H1 (cell line): ENCODE measurements around the gene BTBD9. TPM values are rescaled to one million over a fixed set of nuclear protein-coding genes. Genes with fewer than 3 reads are reported as not detected.

ENCODE experiments used
- CTCF ChIA-PET: fragments of 300-600 bp; sonication (Branson Sonifier 250); formaldehyde crosslinking; loops from one replicate; lab custom pipeline; 2021; ENCODE audit not compliant: partially characterized antibody; lab: Charles Lee
- POLR2A ChIA-PET: fragments of 300-600 bp; sonication (Branson Sonifier 250); formaldehyde crosslinking; loops from one replicate; lab custom pipeline; 2021; ENCODE audit warnings: inconsistent platforms; ENCODE audit not compliant: partially characterized antibody; lab: Charles Lee
- DNase-seq, 2 experiments: peaks; one replicate each; pipeline versions ENCODE4 v3.0.0 to v3.0.0-alpha.2; 2010 to 2022; ENCODE audit warnings: low spot score in 2 of 2, low read depth in 1 of 2, mixed read lengths in 1 of 2
- FAIRE-seq: peaks from 2 replicates; lab custom pipeline; 2011; peaks lifted over from hg19 to GRCh38; lab: Jason Lieb, UNC
- H2AFZ ChIP-seq: 2 replicates; pipeline ENCODE4 v1.8.1; 2012; ENCODE audit warnings: low read length, inconsistent platforms
- H2AK5ac ChIP-seq: 2 replicates; pipeline ENCODE4 v1.6.1; 2013; ENCODE audit warnings: low read depth, low read length
- H2BK120ac ChIP-seq: replicated peaks from 2 replicates; pipeline ENCODE3; 2013; ENCODE audit warnings: low read depth, low read length, inconsistent platforms
- H2BK12ac ChIP-seq: 2 replicates; pipeline ENCODE4 v1.6.1; 2013; ENCODE audit warnings: low read depth, low read length
- H2BK15ac ChIP-seq: 2 replicates; pipeline ENCODE4 v1.6.1; 2013; ENCODE audit warnings: low read length
- H2BK20ac ChIP-seq: 2 replicates; pipeline ENCODE4 v1.6.1; 2013; ENCODE audit warnings: low read length
- H2BK5ac ChIP-seq: 2 replicates; pipeline ENCODE4 v1.6.1; 2013; ENCODE audit warnings: low read depth, low read length
- H3K14ac ChIP-seq: 2 replicates; pipeline ENCODE4 v1.6.1; 2013; ENCODE audit warnings: inconsistent platforms; ENCODE audit not compliant: insufficient read length
- H3K18ac ChIP-seq: 2 replicates; pipeline ENCODE4 v1.6.1; 2013; ENCODE audit warnings: low read length; ENCODE audit errors: extremely low read depth
- H3K23ac ChIP-seq: 2 replicates; pipeline ENCODE4 v1.6.1; 2013; ENCODE audit warnings: inconsistent platforms; ENCODE audit not compliant: insufficient read length
- H3K23me2 ChIP-seq: 2 replicates; pipeline ENCODE4 v1.6.1; 2013; ENCODE audit warnings: low read depth, low read length
- H3K27ac ChIP-seq: 2 replicates; pipeline ENCODE4 v1.6.1; 2011; ENCODE audit warnings: low read depth, low read length, inconsistent platforms
- H3K27me3 ChIP-seq, 4 experiments: replicated peaks in 1 of 4; 1 replicate in 1 of 4; 2 replicates in 3 of 4; pipeline versions ENCODE4 v1.6.1 to v1.8.1; 2011 to 2013; ENCODE audit warnings: low read length in 3 of 4, mild to moderate bottlenecking in 3 of 4, inconsistent platforms in 2 of 4, mixed read lengths in 2 of 4, moderate library complexity in 1 of 4; ENCODE audit not compliant: control insufficient read depth in 3 of 4, insufficient read depth in 3 of 4; ENCODE audit errors: extremely low read depth in 1 of 4
- H3K36me3 ChIP-seq, 4 experiments: 2 replicates each; pipeline versions ENCODE4 v1.6.1 to v1.8.1; 2011 to 2013; ENCODE audit warnings: mild to moderate bottlenecking in 4 of 4, low read length in 3 of 4, moderate library complexity in 2 of 4, control low read depth in 1 of 4, inconsistent platforms in 1 of 4; ENCODE audit not compliant: insufficient read depth in 4 of 4, control insufficient read depth in 2 of 4
- H3K4ac ChIP-seq: replicated peaks from 2 replicates; pipeline ENCODE3; 2013; ENCODE audit warnings: low read length, low read depth, mixed read lengths, inconsistent platforms; ENCODE audit not compliant: insufficient read length
- H3K4me1 ChIP-seq, 4 experiments: replicated peaks in 1 of 4; 1 replicate in 1 of 4; 2 replicates in 3 of 4; pipeline versions ENCODE4 v1.6.1 to v1.8.1; 2011 to 2013; ENCODE audit warnings: low read length in 3 of 4, inconsistent platforms in 2 of 4, mixed read lengths in 1 of 4; ENCODE audit not compliant: insufficient read depth in 4 of 4, control insufficient read depth in 3 of 4
- H3K4me2 ChIP-seq, 2 experiments: 2 replicates each; pipeline versions ENCODE4 v1.6.1 to v1.8.1; 2011 to 2013; ENCODE audit warnings: low read depth in 2 of 2, low read length in 2 of 2, control low read depth in 1 of 2, inconsistent platforms in 1 of 2, mild to moderate bottlenecking in 1 of 2; ENCODE audit not compliant: insufficient read depth in 1 of 2
- H3K4me3 ChIP-seq, 4 experiments: fragments of 200-600, 300-600 bp in 1 of 4; sonication (generic), shearing (Covaris generic), sonication (Bioruptor Twin) in 1 of 4; 2 replicates each; pipeline versions ENCODE4 v1.5.1 to v1.8.1; 2011 to 2016; ENCODE audit warnings: low read length in 4 of 4, low read depth in 3 of 4, control low read depth in 2 of 4, inconsistent platforms in 2 of 4, mild to moderate bottlenecking in 2 of 4, mixed read lengths in 1 of 4, moderate library complexity in 1 of 4; ENCODE audit not compliant: insufficient read depth in 2 of 4; ENCODE audit errors: extremely low read depth in 1 of 4
- H3K56ac ChIP-seq: replicated peaks from 2 replicates; pipeline ENCODE3; 2013; ENCODE audit warnings: low read depth, mild to moderate bottlenecking, mixed read lengths, low read length, inconsistent platforms; ENCODE audit not compliant: insufficient read length
- H3K79me1 ChIP-seq: 2 replicates; pipeline ENCODE4 v1.6.1; 2013; ENCODE audit warnings: low read depth, low read length, control low read depth
- H3K79me2 ChIP-seq, 2 experiments: 2 replicates each; pipeline versions ENCODE4 v1.6.1 to v1.8.1; 2012 to 2013; ENCODE audit warnings: low read length in 2 of 2, mild to moderate bottlenecking in 2 of 2, inconsistent platforms in 1 of 2; ENCODE audit not compliant: insufficient read depth in 2 of 2, control insufficient read depth in 1 of 2
- H3K9ac ChIP-seq, 4 experiments: replicated peaks in 1 of 4; 1 replicate in 1 of 4; 2 replicates in 3 of 4; pipeline versions ENCODE4 v1.6.1 to v1.8.1; 2011 to 2013; ENCODE audit warnings: low read depth in 3 of 4, low read length in 3 of 4, control low read depth in 2 of 4, mild to moderate bottlenecking in 2 of 4, moderate library complexity in 2 of 4, inconsistent platforms in 1 of 4; ENCODE audit errors: extremely low read depth in 1 of 4
- H3K9me3 ChIP-seq, 2 experiments: 2 replicates each; pipeline versions ENCODE4 v1.6.1 to v1.8.1; 2012 to 2013; ENCODE audit warnings: mild to moderate bottlenecking in 2 of 2, moderate library complexity in 2 of 2, control low read depth in 1 of 2, inconsistent platforms in 1 of 2, low read depth in 1 of 2, low read length in 1 of 2, mixed read lengths in 1 of 2; ENCODE audit not compliant: insufficient read depth in 2 of 2
- H4K20me1 ChIP-seq, 2 experiments: replicated peaks in 1 of 2; 2 replicates each; pipeline versions ENCODE3 to v1.8.1; 2011 to 2013; ENCODE audit warnings: inconsistent platforms in 2 of 2, low read length in 2 of 2, mild to moderate bottlenecking in 1 of 2; ENCODE audit not compliant: insufficient read depth in 2 of 2, control insufficient read depth in 1 of 2
- H4K5ac ChIP-seq: 2 replicates; pipeline ENCODE4 v1.6.1; 2013; ENCODE audit warnings: low read length, low read depth, mixed read lengths, inconsistent platforms; ENCODE audit not compliant: insufficient read length
- H4K8ac ChIP-seq: 2 replicates; pipeline ENCODE4 v1.8.0; 2013; ENCODE audit warnings: mild to moderate bottlenecking, moderate library complexity, low read length, inconsistent platforms; ENCODE audit not compliant: insufficient read depth; ENCODE audit errors: extremely low read depth
- H4K91ac ChIP-seq: replicated peaks from 2 replicates; pipeline ENCODE3; 2013; ENCODE audit warnings: low read length, mixed read lengths, inconsistent platforms; ENCODE audit not compliant: insufficient read length
- ASH2L ChIP-seq: fragments of 200-600, 300-600 bp; sonication (generic); IDR thresholded peaks from one replicate; pipeline ENCODE4 v1.7.1; 2017; ENCODE audit warnings: low read length
- CTCF ChIP-seq, 3 experiments: IDR thresholded peaks; 1 replicate in 2 of 3; 2 replicates in 1 of 3; pipeline versions ENCODE4 v1.5.1 to v1.6.1; 2011; ENCODE audit warnings: low read length in 3 of 3, mild to moderate bottlenecking in 3 of 3, inconsistent platforms in 2 of 3, low read depth in 1 of 3, moderate library complexity in 1 of 3; ENCODE audit not compliant: insufficient read depth in 1 of 3; ENCODE audit errors: control extremely low read depth in 1 of 3
- GABPA ChIP-seq: IDR thresholded peaks from 2 replicates; pipeline ENCODE4 v1.6.1; 2011; ENCODE audit warnings: mild to moderate bottlenecking, low read length, moderate library complexity, borderline replicate concordance; ENCODE audit not compliant: insufficient read depth
- HDAC6 ChIP-seq: IDR thresholded peaks from one replicate; pipeline ENCODE4 v1.7.1; 2012; ENCODE audit warnings: low read depth, mild to moderate bottlenecking, inconsistent platforms, low read length, moderate library complexity
- KDM5A ChIP-seq: fragments of 200-600 bp; IDR thresholded peaks from 2 replicates; pipeline ENCODE4 v1.7.1; 2012; ENCODE audit warnings: mild to moderate bottlenecking, low read length, inconsistent platforms, mixed read lengths
- MAX ChIP-seq: IDR thresholded peaks from 2 replicates; pipeline ENCODE4 v1.6.1; 2012; ENCODE audit warnings: inconsistent platforms
- POLR2AphosphoS5 ChIP-seq: IDR thresholded peaks from 2 replicates; pipeline ENCODE4 v1.6.1; 2011; ENCODE audit warnings: low read depth, low read length
- RAD21 ChIP-seq, 2 experiments: IDR thresholded peaks in 1 of 2; conservative IDR thresholded peaks in 1 of 2; 2 replicates each; pipeline ENCODE4 v1.6.1; 2011; ENCODE audit warnings: low read depth in 2 of 2, low read length in 2 of 2, improper control_type of control experiment in 1 of 2, inconsistent platforms in 1 of 2, mild to moderate bottlenecking in 1 of 2, moderate library complexity in 1 of 2
- RFX5 ChIP-seq: IDR thresholded peaks from 2 replicates; pipeline ENCODE4 v1.6.1; 2011; ENCODE audit warnings: low read depth, low read length, improper control_type of control experiment, borderline replicate concordance
- SAP30 ChIP-seq: fragments of 300-600 bp; sonication (generic); IDR thresholded peaks from 2 replicates; pipeline ENCODE4 v1.7.1; 2012; ENCODE audit warnings: low read length, moderate library complexity, mild to moderate bottlenecking, inconsistent platforms; ENCODE audit not compliant: insufficient read depth, insufficient replicate concordance
- TEAD4 ChIP-seq: IDR thresholded peaks from 2 replicates; pipeline ENCODE4 v1.6.1; 2012; ENCODE audit warnings: low read depth, low read length, inconsistent platforms, mixed read lengths
- WGBS, 2 experiments: shearing (Covaris generic) in 1 of 2; methylation state at CpG; one replicate each; pipeline versions ENCODE4 v1.1.6 to v1.1.7; 2013 to 2015; ENCODE audit warnings: low lambda C conversion rate in 2 of 2, mixed read lengths in 2 of 2, inconsistent platforms in 1 of 2, low coverage in 1 of 2, missing lambda C conversion rate in 1 of 2; ENCODE audit not compliant: insufficient replicate concordance in 2 of 2, insufficient coverage in 1 of 2, insufficient read length in 1 of 2; ENCODE audit errors: extremely low coverage in 1 of 2, missing lambda C conversion rate in 1 of 2; 5-methylcytosine and 5-hydroxymethylcytosine counted together
- polyA plus RNA-seq, 7 experiments: library from polyadenylated mRNA; depleted of rRNA in 3 of 7; stranded (reverse) in 5 of 7; unstranded in 2 of 7; fragments of >200 nt in 5 of 7; fragments of 200-250 nt in 2 of 7; gene quantifications; 1 replicate in 5 of 7; 2 replicates in 1 of 7; 4 replicates in 1 of 7; pipeline versions ENCODE4 v1.2.1 to v1.2.3, GENCODE V29; 2011 to 2013; ENCODE audit warnings: missing spikeins in 2 of 7, mixed read lengths in 2 of 7
- total RNA-seq: library from RNA; stranded (reverse); fragmentation: NEBNext Ultra II Directional; extraction: Animal tissue kit (Norgen Biotek cat#: 25700); gene quantifications from 2 replicates; pipeline ENCODE4 v1.2.1, GENCODE V29; 2021

Gene BTBD9
- total and polyA plus RNA-seq, 2 of the 8 experiments (the other 6 are each of a cell fraction or from before 2014, with no cell fraction given) = 0.92 to 4.1 TPM

- peaks cover 0 to 2% of the 10 kb centered on the region in 2 experiments for H4K20me1 ChIP-seq
- FAIRE-seq = no peak
- no peaks in the 10 kb centered on the region for H3K23me2 ChIP-seq
- no peak overlapping the region for H4K91ac ChIP-seq
- H2AK5ac ChIP-seq = no peak overlapping the region
- no peak overlapping the region for H2AFZ ChIP-seq
- no peak overlapping the region for H3K14ac ChIP-seq
- peak overlapping the region; percentile 13 for H3K4ac ChIP-seq
- no peak overlapping the region for H3K18ac ChIP-seq
- H3K79me2 ChIP-seq = no peaks in the 10 kb centered on the region
- H3K4me2 ChIP-seq = no peak overlapping the region
- H3K36me3 ChIP-seq = no peaks in the 10 kb centered on the region
- no peak overlapping the region for H2BK15ac ChIP-seq
- H2BK20ac ChIP-seq = no peak overlapping the region
- H3K9me3 ChIP-seq = no peaks in the 10 kb centered on the region
- CTCF ChIA-PET = interaction anchor here (0.8 to 2.6 kb wide), 6 partner anchors 10 to 324 kb away, joined by 3 to 12 read pairs (median 4); no protein-coding TSS in a partner anchor
- POLR2A ChIA-PET = no interaction called here
- no peak overlapping the region for H2BK12ac ChIP-seq
- H3K23ac ChIP-seq = no peak overlapping the region
- H4K8ac ChIP-seq = no peak overlapping the region; the same call in 1 of the 2 replicates
- no peak overlapping the region for H4K5ac ChIP-seq
- H3K56ac ChIP-seq = no peak overlapping the region
- peaks cover 0 to 4% (median 0%) of the 10 kb centered on the region in 4 experiments; a peak in 3 of 7 replicates for H3K4me1 ChIP-seq
- H2BK120ac ChIP-seq = no peak overlapping the region
- H3K9ac ChIP-seq = no peak overlapping the region
- DNase-seq = peak in 1 of 2 experiments; percentile 44
- H3K79me1 ChIP-seq = no peaks in the 10 kb centered on the region
- no peak overlapping the region for H3K27ac ChIP-seq
- H3K4me3 ChIP-seq = no peak overlapping the region
- no peak overlapping the region for H2BK5ac ChIP-seq
- H3K27me3 ChIP-seq = no peaks in the 10 kb centered on the region
- WGBS, 2 experiments = 91% methylated on average over 7 of the region's 7 CpGs; no CpG with 5 or more reads in 1 of the 2 experiments
- TF ChIP-seq ASH2L (no peak), TEAD4 (no peak), RAD21 (IDR thresholded peaks at IDR 0.05 in 1 of 2, conservative IDR thresholded peaks at IDR 0.05 in 1 of 2; ENCODE audit: low read depth in 2 of 2, low read length in 2 of 2) (peak; percentile 43 to 56; a peak in 3 of 4 replicates), GABPA (no peak), POLR2AphosphoS5 (no peak), SAP30 (no peak), MAX (no peak), KDM5A (no peak), CTCF (IDR thresholded peaks at IDR 0.05; ENCODE audit: control extremely low read depth in 1 of 3, insufficient read depth in 1 of 3, low read depth in 1 of 3, low read length in 3 of 3) (peak in 2 of 3 experiments; percentile 33 to 41; a peak in 2 of 4 replicates), RFX5 (no peak), HDAC6 (no peak)
Observed at GRCh38 chr6:38179300-38179699, 460.4 kb downstream of the BTBD9 start.
